Spleen (tissue), 7 donors: Measurements from ENCODE around the gene SFPQ.

Experiments used
- CTCF ChIP-seq, 11 experiments: fragments of 200-600 bp in 7 of 11; fragments of 450-650 bp in 4 of 11; sonication (generic) in 4 of 11; IDR thresholded peaks in 8 of 11; conservative IDR thresholded peaks in 3 of 11; 1 replicate in 7 of 11; 2 replicates in 4 of 11; pipeline versions ENCODE4 v1.4.0 to v1.8.0; 2016 to 2021; ENCODE audit warnings: antibody characterized with exemption in 11 of 11, inconsistent platforms in 4 of 11, mild to moderate bottlenecking in 1 of 11
- POLR2A ChIP-seq, 3 donors: fragments of 450-650 bp; IDR thresholded peaks; one replicate each; pipeline ENCODE4 v1.5.1; 2017; ENCODE audit warnings: antibody characterized with exemption in 3 of 3, mild to moderate bottlenecking in 1 of 3
- POLR2AphosphoS5 ChIP-seq, 3 donors: sonication (generic); formaldehyde crosslinking; IDR thresholded peaks; one replicate each; pipeline ENCODE4 v1.5.1; 2017; ENCODE audit warnings: antibody characterized with exemption in 3 of 3
- donor health status: DM: no; HTN: no; CAD: no; lungs with moderate emphysema.
- donor health status: DM: no; HTN: no; CAD: no.
- donor health status: DM: no; HTN: no; CAD: no.

- TF ChIP-seq POLR2A (IDR thresholded peaks at IDR 0.05) = no peak
- TF ChIP-seq CTCF (IDR thresholded peaks at IDR 0.05 in 8 of 11, conservative IDR thresholded peaks at IDR 0.05 in 3 of 11) = no peak
- TF ChIP-seq POLR2AphosphoS5 (IDR thresholded peaks at IDR 0.05) = no peak
Measured at GRCh38 chr1:35185200-35185599, 7.7 kb downstream of the SFPQ start.
